Peyer's patch (tissue), 4 donors: ENCODE results near the gene CHSY1.

Experiments
- POLR2A ChIP-seq, 2 donors: fragments of 450-650 bp; IDR thresholded peaks; one replicate each; pipeline ENCODE4 v1.5.1; 2017; ENCODE audit warnings: antibody characterized with exemption in 2 of 2, mild to moderate bottlenecking in 2 of 2, moderate library complexity in 2 of 2
- TF ChIP-seq, protein P1 (sequence below), 6 experiments: fragments of 450-650 bp in 4 of 6; fragments of 200-600 bp in 2 of 6; sonication (generic) in 1 of 6; IDR thresholded peaks; one replicate each; pipeline ENCODE4 v1.5.1; 2017 to 2019; ENCODE audit warnings: antibody characterized with exemption in 6 of 6, mild to moderate bottlenecking in 3 of 6, moderate library complexity in 1 of 6

DNA sequence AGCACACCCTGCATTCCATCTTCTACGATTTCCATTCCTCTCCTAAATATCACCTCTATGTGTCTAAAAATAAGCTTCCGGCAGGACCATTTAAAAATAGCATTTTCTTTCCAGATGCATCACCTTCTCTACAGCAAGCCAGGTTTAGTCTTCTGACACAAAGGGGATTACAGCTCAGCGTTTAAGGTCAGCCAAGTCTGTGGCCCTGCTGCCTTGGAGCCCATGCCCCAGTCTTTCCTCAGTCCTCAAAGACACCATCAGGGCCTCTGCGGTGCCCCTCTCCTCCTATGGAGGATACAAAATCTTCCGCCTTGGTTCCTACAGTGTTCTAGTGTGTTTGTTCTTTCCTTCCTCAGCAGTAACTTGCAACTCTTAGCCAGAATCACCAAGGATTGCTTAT is 21.7 kb upstream of the CHSY1 start:
- TF ChIP-seq POLR2A (IDR thresholded peaks at IDR 0.05) = no peak
- TF ChIP-seq, protein P1, sequence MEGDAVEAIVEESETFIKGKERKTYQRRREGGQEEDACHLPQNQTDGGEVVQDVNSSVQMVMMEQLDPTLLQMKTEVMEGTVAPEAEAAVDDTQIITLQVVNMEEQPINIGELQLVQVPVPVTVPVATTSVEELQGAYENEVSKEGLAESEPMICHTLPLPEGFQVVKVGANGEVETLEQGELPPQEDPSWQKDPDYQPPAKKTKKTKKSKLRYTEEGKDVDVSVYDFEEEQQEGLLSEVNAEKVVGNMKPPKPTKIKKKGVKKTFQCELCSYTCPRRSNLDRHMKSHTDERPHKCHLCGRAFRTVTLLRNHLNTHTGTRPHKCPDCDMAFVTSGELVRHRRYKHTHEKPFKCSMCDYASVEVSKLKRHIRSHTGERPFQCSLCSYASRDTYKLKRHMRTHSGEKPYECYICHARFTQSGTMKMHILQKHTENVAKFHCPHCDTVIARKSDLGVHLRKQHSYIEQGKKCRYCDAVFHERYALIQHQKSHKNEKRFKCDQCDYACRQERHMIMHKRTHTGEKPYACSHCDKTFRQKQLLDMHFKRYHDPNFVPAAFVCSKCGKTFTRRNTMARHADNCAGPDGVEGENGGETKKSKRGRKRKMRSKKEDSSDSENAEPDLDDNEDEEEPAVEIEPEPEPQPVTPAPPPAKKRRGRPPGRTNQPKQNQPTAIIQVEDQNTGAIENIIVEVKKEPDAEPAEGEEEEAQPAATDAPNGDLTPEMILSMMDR (IDR thresholded peaks at IDR 0.05) = no peak
